ENCODE data around the gene SAYSD1.
"Not testable (repeated sequence)": the region's sequence is repeated elsewhere in the genome, so short reads cannot be mapped to it uniquely, and the experiment has no call there.

The SAYSD1 gene, protein sequence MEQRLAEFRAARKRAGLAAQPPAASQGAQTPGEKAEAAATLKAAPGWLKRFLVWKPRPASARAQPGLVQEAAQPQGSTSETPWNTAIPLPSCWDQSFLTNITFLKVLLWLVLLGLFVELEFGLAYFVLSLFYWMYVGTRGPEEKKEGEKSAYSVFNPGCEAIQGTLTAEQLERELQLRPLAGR

DNA sequence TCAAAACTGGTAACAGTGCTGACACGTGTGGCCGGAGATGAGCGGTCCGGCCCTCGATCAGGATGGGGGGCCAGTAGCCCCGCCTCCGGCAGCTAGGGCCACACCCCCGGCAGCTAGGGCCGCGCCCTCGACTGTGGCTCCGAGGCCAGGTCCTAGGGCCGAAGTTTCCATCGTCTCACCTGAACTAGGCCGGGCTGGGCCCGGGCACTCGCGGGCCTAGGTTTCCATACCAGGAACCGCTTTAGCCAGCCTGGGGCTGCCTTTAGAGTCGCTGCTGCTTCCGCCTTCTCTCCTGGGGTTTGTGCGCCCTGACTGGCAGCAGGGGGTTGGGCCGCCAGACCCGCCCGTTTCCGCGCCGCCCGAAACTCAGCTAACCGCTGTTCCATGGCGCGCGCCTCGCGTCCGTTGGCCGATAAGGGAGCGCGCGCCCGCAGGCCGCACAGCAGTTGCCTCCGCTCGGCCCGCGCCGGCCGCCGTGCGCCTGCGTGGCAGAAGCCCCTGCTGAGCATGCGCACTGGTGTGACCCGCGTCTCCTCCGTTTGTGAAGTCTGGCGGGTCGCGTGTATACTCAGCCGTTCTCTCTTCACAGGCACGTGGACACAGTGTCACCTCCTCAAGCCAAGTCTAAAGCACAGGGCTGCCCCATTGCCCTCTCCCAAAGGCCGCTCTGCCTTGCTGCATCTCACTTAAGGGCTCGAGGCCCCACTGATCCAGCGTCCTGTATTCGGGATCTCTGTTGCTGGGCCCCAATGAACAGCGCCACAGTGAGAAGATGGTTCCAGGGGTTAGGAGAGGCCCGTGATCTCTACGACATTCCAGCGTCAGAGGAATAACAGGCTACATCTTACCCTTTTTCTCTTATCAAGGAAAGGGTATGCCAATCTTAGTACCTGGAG lies at the start of gene SAYSD1:
SAYSD1 (minus strand) TSS at position 483 of the 896 bp plus-strand sequence; CDS start at position 386, 97 bp downstream.
- DNase-seq, result peak; percentile 93

DNA sequence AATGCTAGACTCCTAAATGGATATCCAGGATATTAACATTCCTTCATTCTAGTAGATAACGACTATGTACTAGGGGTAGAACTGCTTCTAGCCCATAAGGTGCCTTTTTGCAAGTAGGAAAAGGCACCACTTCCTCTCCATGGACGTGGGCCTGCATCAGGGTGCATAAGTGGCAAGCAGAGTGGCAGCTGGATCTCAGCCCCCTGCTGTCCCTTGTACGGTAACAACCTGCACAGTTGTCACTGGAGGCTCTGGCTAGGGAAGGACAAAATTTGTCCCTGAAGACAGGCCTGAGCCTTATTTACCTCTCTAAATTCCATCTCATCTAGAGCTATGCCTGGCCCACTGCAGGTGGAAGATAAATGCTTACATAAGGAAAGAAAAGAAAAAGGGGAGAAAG lies 42.5 kb upstream of the SAYSD1 start:
- DNase-seq, result no peak

DNA sequence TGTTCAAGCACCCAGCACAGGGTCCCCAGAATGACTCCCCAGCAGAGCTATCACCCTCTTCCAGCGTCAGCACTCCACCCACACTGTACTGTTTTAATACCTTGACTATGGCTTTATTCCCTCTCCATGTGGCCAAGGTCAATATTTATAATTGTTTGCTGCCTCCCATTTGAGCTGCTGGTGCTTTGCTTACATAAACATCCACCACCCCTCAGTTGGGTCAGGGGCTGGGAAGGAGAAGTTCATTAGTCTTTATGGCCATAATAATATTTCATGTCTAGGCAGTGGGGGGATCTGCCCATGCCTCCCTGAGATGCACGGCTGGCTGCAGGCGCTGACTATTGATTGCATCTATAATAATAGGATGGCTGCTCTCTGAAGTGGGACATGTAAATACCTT lies 41.8 kb upstream of the SAYSD1 start:
- DNase-seq, result no peak

DNA sequence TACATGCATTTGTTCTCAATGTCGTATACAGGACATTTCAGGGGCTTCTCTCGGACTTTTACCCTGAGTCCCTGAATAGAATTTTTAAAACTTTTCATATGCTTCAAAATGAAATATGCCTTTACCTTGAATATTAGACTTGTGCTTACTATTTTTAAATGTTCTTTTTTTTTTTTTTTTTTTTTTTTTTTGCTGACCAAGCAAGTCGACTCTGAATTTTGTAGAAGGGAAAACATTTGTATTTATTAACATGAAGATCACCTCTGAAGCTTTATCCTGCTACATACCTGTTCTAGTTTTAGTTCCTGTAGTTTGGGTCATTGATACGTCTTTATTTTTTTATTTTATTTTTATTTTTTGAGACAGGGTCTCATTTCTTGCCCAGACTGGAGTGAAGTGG lies 39.7 kb upstream of the SAYSD1 start:
- DNase-seq, result no peak

DNA sequence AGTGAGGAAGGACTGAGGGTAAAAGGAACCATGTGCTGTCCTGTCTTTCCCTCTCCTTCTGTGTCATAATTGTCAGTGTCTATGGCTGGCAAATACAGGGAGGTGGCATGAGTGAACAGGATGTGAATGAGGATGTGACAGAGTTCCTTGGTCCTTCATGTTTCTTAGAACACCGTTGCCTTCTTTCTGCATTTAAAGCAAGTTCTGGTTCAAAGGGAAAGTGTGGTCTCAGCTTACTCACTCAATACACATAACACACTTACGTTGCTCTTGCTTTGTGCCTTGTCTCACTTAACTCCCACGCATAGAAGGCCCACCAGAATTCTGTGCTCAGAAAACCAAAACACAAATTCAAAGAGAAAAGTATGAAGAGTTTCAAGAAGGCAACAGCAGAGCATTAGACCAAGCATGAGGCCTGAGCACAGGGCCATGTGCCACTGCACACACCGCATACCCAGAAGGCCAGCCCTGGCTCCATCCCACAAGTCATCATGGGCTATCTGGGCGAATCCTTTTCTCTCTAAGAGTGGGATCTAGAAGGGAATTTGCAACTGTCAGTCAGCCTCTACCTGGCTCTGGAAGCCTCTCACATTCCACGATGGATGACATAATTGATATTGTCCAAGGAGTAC lies 38.9 kb upstream of the SAYSD1 start:
- DNase-seq, result no peak

DNA sequence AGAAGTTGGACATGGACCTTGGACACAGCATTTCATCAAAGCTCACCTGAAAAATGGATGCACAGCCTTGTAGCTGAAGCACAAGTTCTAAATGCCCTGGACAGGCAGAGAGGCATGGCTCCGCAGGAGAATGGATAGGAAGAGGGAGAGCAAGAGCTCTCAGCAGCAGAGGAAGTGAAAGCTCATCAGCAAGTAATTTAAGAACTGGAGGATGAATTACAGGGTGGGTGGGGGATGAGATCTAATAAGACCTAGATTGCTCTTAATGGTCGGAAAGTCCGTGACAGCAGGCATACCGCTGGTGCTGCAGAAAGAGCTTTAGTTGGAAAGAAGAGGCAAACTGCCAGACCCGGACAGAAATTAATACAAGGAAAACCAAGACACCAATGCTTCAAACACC lies 37.3 kb upstream of the SAYSD1 start:
- DNase-seq, result no peak

DNA sequence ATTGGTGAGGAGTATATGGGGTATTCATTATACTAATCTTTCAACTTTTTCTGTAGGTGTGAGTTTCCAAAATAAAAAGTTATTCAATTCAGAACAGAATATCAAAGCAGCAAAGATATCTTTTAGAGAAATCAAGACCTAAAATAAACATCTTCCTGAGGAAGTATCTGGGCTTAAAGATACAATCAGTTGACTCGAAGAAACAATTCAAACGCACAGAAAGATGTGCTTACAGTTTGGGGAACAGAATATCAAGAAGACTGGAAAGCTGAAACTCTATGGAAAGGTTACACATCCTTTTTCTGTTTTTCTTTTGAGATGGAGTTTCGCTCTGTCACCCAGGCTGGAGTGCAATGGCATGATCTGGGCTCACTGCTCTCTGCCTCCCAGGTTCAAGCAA lies 36.2 kb upstream of the SAYSD1 start:
- DNase-seq, result no peak

DNA sequence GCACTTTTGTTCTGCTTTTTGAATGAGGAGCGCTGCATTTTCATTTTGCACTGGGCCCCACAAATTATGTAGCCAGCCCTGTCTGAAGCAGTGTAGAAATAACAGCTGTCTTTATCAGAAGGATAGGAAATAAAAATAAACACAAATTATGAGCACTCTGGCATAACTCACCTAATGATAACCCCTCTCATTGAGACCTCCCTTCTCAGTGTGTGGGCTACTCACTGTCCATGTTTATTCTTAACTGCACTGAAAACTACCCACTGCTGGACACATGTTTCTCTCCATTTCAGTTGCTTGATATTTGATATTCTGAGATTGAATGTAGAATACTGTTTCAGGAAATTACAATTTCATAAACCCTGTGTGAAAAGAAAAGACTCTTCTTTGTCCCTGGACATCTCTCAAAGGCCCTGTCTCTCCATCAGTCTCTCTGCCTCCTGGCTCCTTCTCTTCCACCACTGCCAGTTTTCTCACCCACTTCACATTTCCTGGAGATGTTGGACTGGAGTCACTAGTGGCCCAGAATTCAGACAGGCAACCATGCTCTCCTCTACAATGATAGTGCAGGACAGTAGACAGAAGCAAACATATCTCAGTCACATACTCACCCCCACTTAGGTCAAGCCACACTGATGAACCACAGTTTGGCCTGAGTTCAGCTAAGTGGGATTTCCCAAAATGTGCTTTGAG lies 29.6 kb upstream of the SAYSD1 start:
- DNase-seq, result no peak

DNA sequence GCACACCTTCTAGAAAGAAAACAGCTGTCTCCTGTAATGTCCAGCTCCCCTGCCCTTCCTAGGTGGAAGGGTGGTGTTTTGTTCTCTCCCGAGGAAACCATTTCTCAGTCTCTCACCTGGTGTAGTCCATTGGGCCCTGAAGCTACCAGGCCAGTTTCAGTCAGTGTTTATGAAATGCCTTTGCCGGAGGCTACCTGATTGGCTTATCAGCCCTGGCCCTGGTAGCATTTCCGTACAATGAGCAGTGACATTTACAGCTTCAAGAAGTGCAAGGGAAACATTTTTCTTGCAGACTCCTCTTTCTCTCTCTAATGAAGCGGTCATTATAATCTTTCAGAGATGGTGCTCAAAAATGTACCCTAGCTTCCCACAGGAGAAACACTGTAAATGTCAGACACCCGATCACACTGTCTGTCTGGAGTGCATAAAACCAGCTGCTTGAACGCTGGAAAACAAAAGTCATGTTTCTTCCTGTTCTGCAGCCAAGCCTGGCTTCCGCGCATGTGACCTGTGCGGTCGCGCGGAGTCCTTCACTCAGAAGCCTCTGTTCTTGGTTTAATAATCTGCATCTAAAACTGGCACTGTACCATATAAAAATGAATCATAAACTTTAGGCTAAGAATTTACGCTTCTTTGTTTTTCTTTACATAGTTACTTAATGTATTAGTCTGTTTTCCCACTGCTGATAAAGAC lies 28.4 kb upstream of the SAYSD1 start:
- no peak for DNase-seq

DNA sequence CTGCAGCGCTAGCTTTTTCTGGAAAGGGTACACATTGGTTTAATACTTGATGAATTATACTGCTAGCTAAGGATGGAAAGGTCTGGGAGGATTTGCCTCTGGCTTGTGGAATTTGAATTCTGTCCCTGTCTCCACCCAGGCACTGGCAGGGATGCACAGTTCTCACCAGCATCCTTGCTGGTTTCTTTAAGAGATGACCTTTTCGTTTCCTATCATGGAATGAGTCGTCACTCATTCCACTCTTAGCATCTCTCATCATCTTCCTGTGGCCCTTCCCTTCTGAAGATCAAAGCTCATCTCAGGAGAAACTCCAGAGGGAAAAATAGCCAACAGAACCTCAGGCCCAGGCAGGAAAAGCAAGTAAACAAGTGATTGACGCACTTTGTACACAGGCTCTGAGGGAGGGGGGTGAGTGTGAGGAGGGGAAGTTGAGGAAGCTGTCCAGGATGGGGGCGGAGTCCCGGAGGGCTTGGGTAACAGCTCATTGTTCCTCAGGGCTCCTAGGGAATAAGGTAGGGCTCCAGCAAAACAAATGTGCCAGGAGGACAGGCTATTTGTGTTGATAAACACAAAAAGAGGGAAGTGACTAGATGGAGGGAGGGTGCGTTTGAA lies 25.7 kb upstream of the SAYSD1 start:
- no peak for DNase-seq

DNA sequence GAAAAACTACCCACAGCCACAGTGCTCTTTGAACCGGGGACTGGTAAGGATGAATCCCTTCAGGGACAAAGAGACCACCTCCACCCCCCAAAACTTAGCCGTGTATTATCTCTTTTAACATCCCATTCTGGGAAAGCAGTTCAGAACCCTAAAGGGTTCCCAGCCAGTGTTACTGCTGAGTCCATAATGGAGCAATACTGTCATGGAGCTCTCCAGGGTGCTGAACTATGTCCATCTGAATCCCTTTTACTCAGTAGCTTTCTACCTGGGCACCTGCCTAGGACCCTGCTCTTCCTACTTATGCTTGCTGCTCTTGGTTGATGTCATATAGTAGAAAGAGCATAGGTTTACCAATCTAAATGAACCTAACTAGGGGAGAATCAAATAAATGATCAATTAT lies 22.3 kb upstream of the SAYSD1 start:
- DNase-seq, result peak; percentile 53

DNA sequence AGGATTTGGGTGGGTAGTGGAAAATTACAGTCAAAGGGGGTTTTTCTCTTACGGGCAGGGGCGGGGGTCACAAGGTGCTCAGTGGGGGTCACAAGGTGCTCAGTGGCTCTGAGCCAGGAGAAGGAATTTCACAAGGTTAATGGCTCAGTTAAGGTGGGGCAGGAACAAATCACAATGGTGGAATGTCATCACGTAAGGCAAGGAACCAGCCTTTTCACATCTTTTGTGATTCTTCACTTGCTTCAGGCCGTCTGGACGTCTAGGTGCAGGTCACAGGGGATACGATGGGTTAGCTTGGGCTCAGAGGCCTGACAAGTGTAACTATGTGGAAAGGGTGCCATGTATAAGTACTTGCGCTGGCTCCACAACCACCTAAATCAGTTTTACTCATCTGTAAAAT lies 21.2 kb upstream of the SAYSD1 start:
- not testable (repeated sequence) for DNase-seq

DNA sequence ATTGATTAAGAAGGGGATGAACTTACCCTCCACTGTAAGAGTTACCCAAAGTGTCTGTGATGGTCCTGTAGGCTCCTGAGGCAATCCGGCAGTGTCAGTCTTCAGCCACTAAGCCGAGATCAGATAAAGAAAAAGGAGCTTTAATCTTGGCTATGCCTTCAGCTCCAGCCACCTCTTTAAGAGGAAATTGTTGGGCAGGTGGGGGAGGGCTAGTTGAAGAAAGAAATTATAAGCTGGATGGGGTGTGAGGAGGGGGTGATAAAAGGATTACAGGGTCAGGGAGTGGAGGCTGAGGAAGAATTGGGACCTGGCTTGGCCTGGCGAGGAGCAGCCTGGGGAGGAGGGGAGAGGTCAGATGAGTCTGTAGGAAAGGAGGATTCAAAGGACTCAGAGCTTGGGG lies 19.8 kb upstream of the SAYSD1 start:
- DNase-seq, result not testable (repeated sequence)

DNA sequence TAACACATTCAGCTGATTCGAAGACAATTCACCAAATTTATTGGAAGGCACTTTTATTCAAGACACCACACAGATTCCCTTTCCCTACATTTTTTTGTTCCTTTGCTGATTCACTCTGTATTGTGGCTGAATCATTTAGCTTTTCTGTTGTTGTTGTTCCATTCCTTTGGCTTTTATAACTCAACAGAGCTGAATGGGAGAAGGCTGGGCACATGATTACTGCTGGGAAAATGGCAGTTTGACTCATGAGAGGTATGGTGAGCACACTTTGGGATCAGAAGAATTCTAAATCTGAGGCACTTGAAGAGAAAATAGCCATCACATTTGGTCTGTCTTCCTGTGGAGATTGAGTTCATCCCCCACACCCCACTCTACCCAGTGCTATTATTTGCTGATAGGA lies 15.7 kb upstream of the SAYSD1 start:
- no peak for DNase-seq

DNA sequence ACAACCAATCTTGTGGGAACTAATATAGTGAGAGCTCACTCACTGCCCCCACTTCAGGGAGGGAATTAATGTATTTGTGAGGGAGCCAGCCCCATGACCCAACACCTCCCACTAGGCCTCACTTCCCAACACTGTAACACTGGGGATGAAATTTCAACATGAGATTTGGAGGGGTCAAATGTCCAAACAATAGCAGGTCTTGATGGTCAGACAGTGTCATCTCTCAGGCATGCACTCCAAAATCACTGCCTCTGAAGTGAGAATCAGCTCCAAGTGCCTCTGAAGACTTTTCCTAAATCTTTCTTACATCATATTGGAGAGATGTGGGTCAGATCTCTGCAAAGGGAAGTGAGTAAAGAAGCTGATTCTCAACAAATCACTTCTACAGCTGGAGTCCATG lies 13.8 kb upstream of the SAYSD1 start:
- DNase-seq, result no peak

DNA sequence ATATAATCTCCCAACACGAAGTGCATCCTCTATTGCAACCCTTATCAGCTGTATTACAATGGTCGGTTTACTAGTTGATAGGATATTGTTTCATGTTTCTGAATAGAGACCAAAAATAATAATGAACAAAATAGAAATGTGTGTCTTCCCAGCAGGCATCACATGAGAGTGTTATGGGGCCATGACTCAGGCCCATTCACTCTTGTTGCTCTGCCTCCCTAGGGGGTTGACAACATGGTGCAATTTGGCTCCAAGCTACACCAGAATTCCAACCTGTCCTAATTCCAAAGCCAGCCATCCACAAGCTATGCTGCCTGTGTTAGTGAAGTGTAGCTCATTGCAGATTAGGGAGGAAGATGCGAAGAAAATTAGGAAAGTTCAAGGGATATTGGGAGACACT lies 13.1 kb upstream of the SAYSD1 start:
- no peak for DNase-seq

DNA sequence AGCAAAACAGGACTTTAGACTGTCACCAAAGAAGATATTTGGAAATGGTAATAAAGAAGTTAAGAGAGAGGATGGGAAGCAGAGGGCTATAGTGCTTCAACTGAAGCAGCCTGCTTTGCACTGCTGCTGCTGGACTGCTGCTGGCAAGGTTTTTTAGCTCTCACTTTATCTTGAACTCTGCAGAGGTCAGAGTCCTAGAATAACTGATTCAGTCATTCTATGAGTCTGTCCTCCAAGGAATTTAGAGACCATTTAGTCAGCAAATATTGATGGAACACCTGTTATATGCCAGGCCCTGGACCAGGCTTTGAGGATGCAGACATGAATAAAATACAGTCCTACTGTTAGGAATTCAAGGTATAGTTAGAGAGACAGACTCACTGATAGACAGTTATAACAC lies 9.1 kb upstream of the SAYSD1 start:
- no peak for DNase-seq

DNA sequence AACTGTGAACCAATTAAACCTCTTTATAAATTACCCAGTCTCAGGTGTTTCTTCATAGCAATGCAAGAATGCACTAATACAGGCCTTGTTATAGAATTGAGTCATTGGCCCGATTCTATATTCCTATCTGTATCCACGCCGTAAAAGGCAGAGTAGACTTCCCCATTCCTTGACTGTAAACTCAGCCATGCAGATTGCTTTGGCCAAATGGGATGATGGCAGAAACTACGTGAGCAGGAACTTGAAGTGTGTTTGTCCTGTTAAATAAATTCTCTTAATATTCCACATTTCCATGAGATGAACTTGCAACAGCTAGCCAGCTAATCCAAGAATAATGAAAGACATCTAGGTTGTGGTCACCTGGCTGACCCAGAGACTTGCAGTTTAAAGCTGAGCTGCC lies 3.9 kb upstream of the SAYSD1 start:
- DNase-seq, result no peak

DNA sequence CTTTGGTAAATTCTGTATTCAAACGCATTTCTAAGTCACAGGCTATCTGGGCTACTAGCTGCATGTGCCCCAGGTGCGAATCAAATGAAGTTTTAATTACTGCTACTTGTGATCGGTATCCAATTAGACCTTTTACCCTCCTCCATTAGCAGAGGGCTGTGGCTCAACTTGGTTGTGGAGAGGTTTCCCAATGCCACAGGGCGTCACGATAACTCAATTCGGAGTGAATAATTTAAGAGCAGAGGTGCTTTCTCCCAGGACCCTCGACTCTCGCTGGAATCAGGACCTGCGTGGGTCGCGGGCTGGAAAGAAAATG lies 640 bp downstream of the SAYSD1 start:
- no peak for DNase-seq

DNA sequence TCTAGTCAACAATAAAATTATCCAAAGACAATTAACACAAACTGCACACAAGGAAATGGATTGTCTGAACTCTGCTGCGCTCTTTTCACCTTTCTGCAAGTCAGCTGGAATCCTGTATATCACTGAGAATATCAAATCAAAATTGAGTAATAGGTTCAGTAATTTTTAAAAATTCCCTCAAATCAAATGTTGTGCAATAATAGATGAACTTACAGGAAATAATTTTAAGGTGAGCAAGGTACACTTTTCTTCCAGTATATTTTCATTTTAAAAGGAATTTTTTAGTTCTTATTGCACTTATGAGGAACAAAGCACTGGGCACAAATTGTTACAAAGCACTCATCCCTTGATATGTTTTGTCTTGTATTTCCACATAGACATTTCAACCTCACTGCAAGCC lies 1.2 kb downstream of the SAYSD1 start:
- no peak for DNase-seq

DNA sequence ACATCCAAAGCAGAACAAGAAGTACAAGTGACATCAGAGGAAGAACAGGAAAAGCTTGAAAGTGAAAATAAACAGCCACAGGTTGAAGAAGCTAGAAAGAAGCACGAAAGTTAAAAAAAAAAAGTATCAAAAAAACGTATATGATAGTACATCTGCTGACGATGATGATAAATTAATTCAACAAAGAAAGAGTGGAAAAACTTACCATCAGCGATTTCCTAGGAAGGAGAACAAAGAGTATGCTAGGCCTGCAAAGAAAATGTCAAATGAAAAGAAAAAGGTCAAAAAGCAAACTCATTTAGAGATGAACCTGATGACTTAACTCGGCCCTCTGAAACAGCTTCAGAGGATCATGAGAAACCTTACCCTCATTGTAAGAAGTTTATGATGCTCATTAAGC lies 3.7 kb downstream of the SAYSD1 start:
- no peak for DNase-seq

DNA sequence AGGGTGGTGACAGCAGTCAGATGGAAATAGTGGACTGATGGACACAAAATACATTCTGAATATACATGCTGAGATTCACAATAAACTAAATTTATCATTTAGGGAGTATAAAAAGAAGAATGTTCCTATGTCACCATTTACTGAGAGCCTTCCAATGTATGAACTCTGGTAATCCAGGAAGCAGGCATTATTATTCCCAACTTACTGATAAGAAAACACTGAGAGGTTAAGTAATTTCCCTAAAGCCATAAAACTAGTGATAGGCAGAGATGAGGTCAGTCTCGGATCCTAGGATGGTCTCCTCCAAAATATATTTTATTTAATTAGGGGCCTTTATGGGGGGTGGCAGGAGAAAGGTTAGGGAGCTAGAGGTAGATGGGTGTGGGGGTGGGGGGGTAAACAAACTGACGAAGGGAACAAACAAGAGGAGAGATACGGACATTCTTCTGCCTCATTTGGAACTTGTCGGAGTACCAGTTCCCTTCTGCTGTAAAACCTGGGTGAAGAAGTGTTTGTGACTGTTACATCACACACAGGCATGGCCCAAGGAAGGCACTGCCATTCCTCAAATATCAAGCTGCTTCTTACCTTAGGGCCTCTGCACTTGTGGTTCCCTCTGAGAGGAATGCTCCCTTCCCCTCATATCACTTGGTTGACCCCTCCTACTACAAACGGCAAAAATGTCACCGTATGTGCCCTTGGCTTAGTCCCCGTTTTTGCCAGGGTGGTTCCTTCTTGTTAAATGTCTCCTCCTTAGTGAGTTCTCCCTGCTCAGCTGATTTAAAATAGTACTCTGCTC lies 6.7 kb downstream of the SAYSD1 start:
- DNase-seq, result no peak
